Memory B cell (primary cell): ENCODE results near the gene IGBP1.
A peak's percentile ranks its signal among the peaks of the same experiment; 100 is the strongest.
"Not testable (repeated sequence)": the region's sequence is repeated elsewhere in the genome, so short reads cannot be mapped to it uniquely, and the experiment has no call there.

Experiments used
- ATAC-seq: fragments of 150-1000 bp; cut with Tn5 transposase; 2 replicates; pipeline ENCODE4 v1.10.0; 2021; ENCODE audit warnings: low read depth, mild to moderate bottlenecking, moderate library complexity
- DNase-seq, 2 donors: peaks; one replicate each; pipeline ENCODE4 v3.0.0; 2022; ENCODE audit warnings: low spot score in 2 of 2
- H3K27ac Mint-ChIP-seq: one replicate; pipeline ENCODE4 v1.8.0; 2022; ENCODE audit warnings: mild to moderate bottlenecking, moderate library complexity, mixed read lengths
- H3K27me3 Mint-ChIP-seq: one replicate; pipeline ENCODE4 v1.8.0; 2022; ENCODE audit warnings: mixed read lengths
- H3K36me3 Mint-ChIP-seq: one replicate; pipeline ENCODE4 v1.8.0; 2022; ENCODE audit warnings: mild to moderate bottlenecking, mixed read lengths
- H3K4me1 Mint-ChIP-seq: one replicate; pipeline ENCODE4 v1.8.0; 2022; ENCODE audit warnings: mixed read lengths
- H3K4me3 Mint-ChIP-seq: one replicate; pipeline ENCODE4 v1.8.0; 2022; ENCODE audit warnings: mild to moderate bottlenecking, moderate library complexity, mixed read lengths
- H3K9me3 Mint-ChIP-seq: one replicate; pipeline ENCODE4 v1.8.0; 2022; ENCODE audit warnings: mixed read lengths

Gene IGBP1

DNA sequence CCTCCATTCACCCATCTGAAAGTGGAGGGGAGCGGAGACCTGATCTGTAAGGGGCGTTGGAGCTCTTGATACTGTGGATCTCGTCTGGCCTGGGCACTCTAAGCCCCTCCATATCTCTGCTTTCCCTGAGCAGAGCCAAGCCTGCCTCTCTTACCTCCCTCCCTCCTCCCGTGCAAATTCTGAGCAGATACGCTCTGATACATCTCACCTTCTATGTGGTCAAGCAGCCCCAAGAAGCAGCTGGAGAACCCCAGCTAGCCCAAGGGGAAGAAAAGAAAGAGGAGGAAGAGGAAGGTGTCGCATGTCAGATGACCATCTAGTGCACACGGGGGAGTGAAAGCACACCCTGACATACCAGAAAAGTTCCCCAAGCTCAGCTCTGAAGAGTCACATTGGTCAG is 42.1 kb downstream of the IGBP1 start:
- ATAC-seq (no peak), DNase-seq (no peak)
- H3K36me3 Mint-ChIP-seq = no peaks in the 10 kb centered on the region
- no peak overlapping the region for H3K4me3 Mint-ChIP-seq
- no peaks in the 10 kb centered on the region for H3K9me3 Mint-ChIP-seq
- H3K27ac Mint-ChIP-seq = no peak overlapping the region
- H3K27me3 Mint-ChIP-seq = no peaks in the 10 kb centered on the region
- H3K4me1 Mint-ChIP-seq = peaks cover 6% of the 10 kb centered on the region

DNA sequence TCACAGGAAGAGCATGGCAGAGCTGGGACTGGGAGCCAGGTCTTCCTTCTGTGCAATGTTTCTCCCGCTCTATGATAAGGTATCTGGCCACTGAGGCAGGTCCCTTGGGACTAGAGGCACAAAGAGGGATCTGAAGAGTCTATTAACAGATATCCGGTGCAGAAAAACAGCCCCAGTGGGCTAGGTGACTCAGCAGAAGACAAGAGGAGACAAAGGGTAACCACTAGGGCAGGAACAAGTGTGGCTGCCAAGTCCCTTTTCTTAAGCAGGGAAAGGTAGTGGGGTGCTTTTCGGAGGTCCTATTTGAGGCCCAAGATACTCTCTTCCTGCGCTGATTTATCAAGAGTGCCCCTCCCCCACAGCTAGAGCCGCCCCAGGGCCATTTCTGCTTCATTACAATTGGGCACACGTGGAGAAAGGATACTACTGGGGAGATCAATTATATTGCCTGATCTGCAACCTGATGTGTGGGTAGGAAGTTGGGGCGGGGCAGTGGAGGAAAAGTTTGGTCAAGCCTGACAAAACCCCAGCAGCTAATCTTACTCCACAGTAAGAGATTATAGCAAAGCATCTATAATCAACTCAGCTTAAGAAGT is 43.8 kb downstream of the IGBP1 start, which contains the start of gene DGAT2L6:
TSS of gene DGAT2L6 (plus strand) at position 546 of the 596 bp plus-strand sequence. CDS start 100 bp downstream, outside the sequence.
- no peak within 1 kb of the TSS for H3K4me3 Mint-ChIP-seq
- no peaks in the 10 kb centered on the region for H3K9me3 Mint-ChIP-seq
- ATAC-seq = no peak
- no peak for DNase-seq
- H3K27ac Mint-ChIP-seq = no peak within 1 kb of the TSS
- peaks cover 6% of the 10 kb centered on the region for H3K4me1 Mint-ChIP-seq
- no peaks in the 10 kb centered on the region for H3K36me3 Mint-ChIP-seq
- H3K27me3 Mint-ChIP-seq = no peaks in the 10 kb centered on the region

DNA sequence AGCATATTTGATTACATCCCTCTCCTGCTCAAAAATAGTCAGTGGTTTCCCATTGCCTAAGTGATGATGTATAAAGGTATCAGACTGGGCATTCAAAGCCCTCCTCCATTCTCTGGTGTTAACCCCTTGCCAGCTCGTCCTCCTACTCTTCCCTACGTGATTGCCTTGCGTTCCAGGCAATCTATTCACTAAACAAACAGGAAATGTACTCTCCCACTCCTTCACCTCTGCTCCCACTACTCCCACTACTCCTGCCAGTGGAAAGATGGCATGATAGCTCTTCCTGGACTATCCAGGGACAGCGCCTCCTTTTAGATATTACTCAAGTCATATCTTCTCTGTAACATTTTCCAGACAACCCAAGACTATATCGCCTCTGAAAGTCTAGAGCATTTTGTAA is 49.8 kb downstream of the IGBP1 start:
- H3K4me1 Mint-ChIP-seq = no peaks in the 10 kb centered on the region
- H3K4me3 Mint-ChIP-seq = no peak overlapping the region
- H3K27ac Mint-ChIP-seq = no peak overlapping the region
- H3K36me3 Mint-ChIP-seq = peaks cover 5% of the 10 kb centered on the region
- no peaks in the 10 kb centered on the region for H3K9me3 Mint-ChIP-seq
- DNase-seq (no peak), ATAC-seq (no peak)
- peaks cover 9% of the 10 kb centered on the region for H3K27me3 Mint-ChIP-seq

DNA sequence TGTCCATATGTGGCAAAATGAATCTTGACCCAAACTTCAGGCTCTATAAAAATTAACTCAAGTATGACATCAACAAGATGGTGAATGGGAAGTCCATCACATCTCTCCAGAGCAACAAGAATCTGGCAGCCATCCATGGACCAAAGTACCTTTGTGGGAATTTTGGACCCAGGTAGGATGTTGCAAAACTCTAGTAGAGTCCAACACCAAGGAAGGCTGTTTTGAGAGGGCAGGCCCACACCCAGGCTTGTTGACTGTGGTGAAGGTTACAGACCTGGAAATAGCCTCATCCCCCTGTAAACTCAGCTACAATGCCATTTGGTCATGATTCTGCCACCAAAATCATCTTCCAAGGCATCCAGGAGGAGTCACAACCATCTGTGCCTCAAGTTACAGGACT is 57.0 kb downstream of the IGBP1 start:
- ATAC-seq (no peak), DNase-seq (no peak)
- H3K4me3 Mint-ChIP-seq = no peak overlapping the region
- H3K4me1 Mint-ChIP-seq = no peaks in the 10 kb centered on the region
- H3K27me3 Mint-ChIP-seq = peaks cover 6% of the 10 kb centered on the region
- peaks cover 11% of the 10 kb centered on the region for H3K36me3 Mint-ChIP-seq
- peaks cover 9% of the 10 kb centered on the region for H3K9me3 Mint-ChIP-seq
- no peak overlapping the region for H3K27ac Mint-ChIP-seq

DNA sequence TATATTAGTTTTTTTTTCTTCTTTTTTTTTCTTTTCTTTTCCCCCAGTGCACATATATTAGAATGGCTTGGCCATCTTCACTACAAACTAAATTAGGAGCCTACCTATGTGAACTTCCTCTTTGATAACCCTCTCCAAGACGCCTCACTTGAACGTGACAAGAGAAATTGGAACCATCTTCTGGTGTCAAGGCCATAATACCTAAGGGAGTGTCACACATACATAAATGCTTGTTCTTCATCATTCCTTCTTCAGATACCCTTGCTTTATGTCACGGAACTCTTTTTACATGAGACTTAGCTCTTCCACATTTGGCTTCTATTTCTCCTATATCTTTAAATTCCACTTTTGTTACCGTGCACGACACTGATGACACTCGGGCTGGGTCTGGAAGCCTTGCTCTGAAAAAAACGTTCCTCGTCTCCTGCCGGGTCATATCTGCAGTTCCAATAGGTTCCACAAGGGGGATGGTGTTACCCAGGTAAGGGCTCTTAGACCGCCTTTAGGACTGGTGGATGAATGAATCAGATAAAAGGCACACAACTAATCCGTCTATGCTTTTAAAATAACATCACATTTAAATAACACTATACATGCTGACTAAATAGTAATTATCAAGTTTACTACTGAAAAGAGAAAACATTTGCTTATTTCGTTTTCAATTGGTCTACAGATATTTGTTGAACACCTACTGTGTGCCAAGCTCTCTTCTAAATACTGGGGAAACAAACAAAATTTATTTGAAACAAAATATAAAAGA is 63.9 kb downstream of the IGBP1 start:
- Mint-ChIP-seq H3K4me1 (peaks cover 5% of the 10 kb centered on the region), H3K9me3 (no peaks in the 10 kb centered on the region), H3K36me3 (no peaks in the 10 kb centered on the region), H3K27ac (peak overlapping the region; percentile 10), H3K4me3 (peak overlapping the region; percentile 63), H3K27me3 (peaks cover 2% of the 10 kb centered on the region)
- ATAC-seq = peak; percentile 71
- DNase-seq = peak; percentile 53 to 59

DNA sequence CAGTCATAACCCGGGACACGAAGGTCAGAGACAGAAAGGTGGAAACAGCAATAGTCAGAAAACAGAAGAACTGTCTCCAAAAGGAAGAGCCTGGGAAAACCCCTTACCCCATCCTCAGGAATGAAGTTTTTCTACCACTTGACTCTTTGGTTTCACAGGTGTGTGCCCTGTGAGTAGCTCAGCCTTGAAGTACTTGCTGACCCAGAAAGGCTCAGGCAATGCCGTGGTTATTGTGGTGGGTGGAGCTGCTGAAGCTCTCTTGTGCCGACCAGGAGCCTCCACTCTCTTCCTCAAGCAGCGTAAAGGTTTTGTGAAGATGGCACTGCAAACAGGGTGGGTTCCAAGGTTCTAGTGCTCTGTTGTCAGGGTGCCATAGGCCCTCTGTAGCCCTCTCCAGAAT is 68.5 kb downstream of the IGBP1 start:
- no peak overlapping the region for H3K27ac Mint-ChIP-seq
- no peaks in the 10 kb centered on the region for H3K9me3 Mint-ChIP-seq
- ATAC-seq (no peak), DNase-seq (no peak)
- no peak overlapping the region for H3K4me3 Mint-ChIP-seq
- peaks cover 6% of the 10 kb centered on the region for H3K27me3 Mint-ChIP-seq
- H3K4me1 Mint-ChIP-seq = peaks cover 5% of the 10 kb centered on the region
- H3K36me3 Mint-ChIP-seq = peaks cover 2% of the 10 kb centered on the region

DNA sequence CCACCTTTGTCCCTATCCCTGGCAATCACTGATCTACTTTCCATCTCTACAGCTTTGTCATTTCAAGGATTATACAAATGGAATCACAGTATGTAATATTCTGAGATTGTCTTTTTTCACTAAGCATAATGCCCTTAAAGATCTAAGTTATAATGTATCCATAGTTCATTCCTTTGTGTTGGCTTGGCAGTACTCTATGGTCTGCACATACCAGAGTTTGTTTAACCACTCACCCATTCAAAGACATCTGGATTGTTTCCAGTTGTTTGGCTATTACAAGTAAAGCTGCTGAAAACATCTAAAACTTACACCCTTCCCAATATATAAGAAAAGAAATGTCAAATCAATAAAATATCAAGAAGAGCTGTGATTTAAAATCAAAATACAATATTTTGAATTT is 75.2 kb downstream of the IGBP1 start:
- Mint-ChIP-seq H3K36me3 (no peaks in the 10 kb centered on the region), H3K4me3 (no peak overlapping the region), H3K27ac (no peak overlapping the region), H3K27me3 (peaks cover 3% of the 10 kb centered on the region), H3K4me1 (no peaks in the 10 kb centered on the region), H3K9me3 (peaks cover 2% of the 10 kb centered on the region)
- DNase-seq (no peak), ATAC-seq (no peak)

DNA sequence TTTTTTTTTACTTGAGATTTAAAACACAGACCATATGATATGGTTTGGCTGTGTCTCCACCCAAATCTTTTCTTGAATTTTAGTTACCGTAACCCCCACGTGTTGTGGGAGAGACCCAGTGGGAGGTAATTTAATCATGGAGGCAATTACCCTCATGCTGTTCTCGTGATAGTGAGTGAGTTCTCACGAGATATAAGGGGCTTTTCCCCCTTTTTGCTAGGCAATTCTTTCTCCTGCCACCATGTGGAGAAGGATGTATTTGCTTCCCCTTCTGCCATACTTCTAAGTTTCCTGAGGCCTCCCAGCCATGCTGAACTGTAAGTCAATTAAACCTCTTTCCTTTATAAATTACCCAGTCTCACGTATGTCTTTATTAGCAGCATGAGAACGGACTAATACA is 76.3 kb downstream of the IGBP1 start:
- not testable (repeated sequence) for ATAC-seq, H3K4me3 Mint-ChIP-seq, H3K4me1 Mint-ChIP-seq, H3K27me3 Mint-ChIP-seq, H3K36me3 Mint-ChIP-seq, DNase-seq, H3K27ac Mint-ChIP-seq, H3K9me3 Mint-ChIP-seq
